ENCODE results near the gene BAK1. TPM values are rescaled to one million over a fixed set of nuclear protein-coding genes. Genes with fewer than 3 reads are reported as not detected.

The BAK1 gene
- total and polyA plus RNA-seq, 2 of the 13 experiments (the other 11 are each of a cell fraction or from before 2014, with no cell fraction given): 15.0 to 23.8 TPM

- TF ChIP-seq ZNF343 (CRISPR knock-in tag; IDR thresholded peaks at IDR 0.05): no peak
- TF ChIP-seq ELF4 (CRISPR knock-in tag; IDR thresholded peaks at IDR 0.05; ENCODE audit: borderline replicate concordance): no peak
- TF ChIP-seq, protein P1, sequence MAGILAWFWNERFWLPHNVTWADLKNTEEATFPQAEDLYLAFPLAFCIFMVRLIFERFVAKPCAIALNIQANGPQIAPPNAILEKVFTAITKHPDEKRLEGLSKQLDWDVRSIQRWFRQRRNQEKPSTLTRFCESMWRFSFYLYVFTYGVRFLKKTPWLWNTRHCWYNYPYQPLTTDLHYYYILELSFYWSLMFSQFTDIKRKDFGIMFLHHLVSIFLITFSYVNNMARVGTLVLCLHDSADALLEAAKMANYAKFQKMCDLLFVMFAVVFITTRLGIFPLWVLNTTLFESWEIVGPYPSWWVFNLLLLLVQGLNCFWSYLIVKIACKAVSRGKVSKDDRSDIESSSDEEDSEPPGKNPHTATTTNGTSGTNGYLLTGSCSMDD (CRISPR knock-in tag; IDR thresholded peaks at IDR 0.05): 0 out of 2 replicates have a peak, but pooled peaks have one; percentile 81
- peak; percentile 81 for TF ChIP-seq TGIF2 (CRISPR knock-in tag; IDR thresholded peaks at IDR 0.05)
- TF ChIP-seq ZFAT (CRISPR knock-in tag; conservative IDR thresholded peaks at IDR 0.05): no peak
- no peak for TF ChIP-seq FOXP1 (IDR thresholded peaks at IDR 0.05)
- no peak for TF ChIP-seq FOXP1 (CRISPR knock-in tag; IDR thresholded peaks at IDR 0.05)
- TF ChIP-seq JDP2 (CRISPR knock-in tag; IDR thresholded peaks at IDR 0.05; ENCODE audit: borderline replicate concordance): no peak
- TF ChIP-seq ZSCAN20 (CRISPR knock-in tag; IDR thresholded peaks at IDR 0.05; ENCODE audit: borderline replicate concordance): no peak
- TF ChIP-seq ZNF30 (CRISPR knock-in tag; IDR thresholded peaks at IDR 0.05): no peak
- peak; percentile 65; the same call in 1 of the 2 replicates for TF ChIP-seq ZKSCAN5 (CRISPR knock-in tag; IDR thresholded peaks at IDR 0.05)
- TF ChIP-seq GTF3A (CRISPR knock-in tag; conservative IDR thresholded peaks at IDR 0.05): no peak
- TF ChIP-seq THAP11 (CRISPR knock-in tag; IDR thresholded peaks at IDR 0.05): peak; percentile 71
- no peak for TF ChIP-seq DZIP1 (CRISPR knock-in tag; IDR thresholded peaks at IDR 0.05)
- TF ChIP-seq NR1H2 (CRISPR knock-in tag; IDR thresholded peaks at IDR 0.05; ENCODE audit: borderline replicate concordance, low read depth): no peak
- TF ChIP-seq NFKB2 (CRISPR knock-in tag; IDR thresholded peaks at IDR 0.05; ENCODE audit: borderline replicate concordance): peak; percentile 82; the same call in 1 of the 2 replicates
- TF ChIP-seq ZNF329 (CRISPR knock-in tag; IDR thresholded peaks at IDR 0.05; ENCODE audit: low read depth): no peak
- TF ChIP-seq SMAD3 (CRISPR knock-in tag; IDR thresholded peaks at IDR 0.05): no peak; the same call in 1 of the 2 replicates
- TF ChIP-seq, protein P2, sequence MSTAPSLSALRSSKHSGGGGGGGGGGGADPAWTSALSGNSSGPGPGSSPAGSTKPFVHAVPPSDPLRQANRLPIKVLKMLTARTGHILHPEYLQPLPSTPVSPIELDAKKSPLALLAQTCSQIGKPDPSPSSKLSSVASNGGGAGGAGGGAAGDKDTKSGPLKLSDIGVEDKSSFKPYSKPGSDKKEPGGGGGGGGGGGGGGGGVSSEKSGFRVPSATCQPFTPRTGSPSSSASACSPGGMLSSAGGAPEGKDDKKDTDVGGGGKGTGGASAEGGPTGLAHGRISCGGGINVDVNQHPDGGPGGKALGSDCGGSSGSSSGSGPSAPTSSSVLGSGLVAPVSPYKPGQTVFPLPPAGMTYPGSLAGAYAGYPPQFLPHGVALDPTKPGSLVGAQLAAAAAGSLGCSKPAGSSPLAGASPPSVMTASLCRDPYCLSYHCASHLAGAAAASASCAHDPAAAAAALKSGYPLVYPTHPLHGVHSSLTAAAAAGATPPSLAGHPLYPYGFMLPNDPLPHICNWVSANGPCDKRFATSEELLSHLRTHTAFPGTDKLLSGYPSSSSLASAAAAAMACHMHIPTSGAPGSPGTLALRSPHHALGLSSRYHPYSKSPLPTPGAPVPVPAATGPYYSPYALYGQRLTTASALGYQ (CRISPR knock-in tag; IDR thresholded peaks at IDR 0.05): no peak
- TF ChIP-seq ZNF180 (CRISPR knock-in tag; IDR thresholded peaks at IDR 0.05; ENCODE audit: borderline replicate concordance, low read depth): no peak
- peak; percentile 58; the same call in 1 of the 2 replicates for TF ChIP-seq MTF2 (CRISPR knock-in tag; IDR thresholded peaks at IDR 0.05; ENCODE audit: borderline replicate concordance)
- TF ChIP-seq, protein P3, sequence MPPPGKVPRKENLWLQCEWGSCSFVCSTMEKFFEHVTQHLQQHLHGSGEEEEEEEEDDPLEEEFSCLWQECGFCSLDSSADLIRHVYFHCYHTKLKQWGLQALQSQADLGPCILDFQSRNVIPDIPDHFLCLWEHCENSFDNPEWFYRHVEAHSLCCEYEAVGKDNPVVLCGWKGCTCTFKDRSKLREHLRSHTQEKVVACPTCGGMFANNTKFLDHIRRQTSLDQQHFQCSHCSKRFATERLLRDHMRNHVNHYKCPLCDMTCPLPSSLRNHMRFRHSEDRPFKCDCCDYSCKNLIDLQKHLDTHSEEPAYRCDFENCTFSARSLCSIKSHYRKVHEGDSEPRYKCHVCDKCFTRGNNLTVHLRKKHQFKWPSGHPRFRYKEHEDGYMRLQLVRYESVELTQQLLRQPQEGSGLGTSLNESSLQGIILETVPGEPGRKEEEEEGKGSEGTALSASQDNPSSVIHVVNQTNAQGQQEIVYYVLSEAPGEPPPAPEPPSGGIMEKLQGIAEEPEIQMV (CRISPR knock-in tag; IDR thresholded peaks at IDR 0.05; ENCODE audit: low read depth): peak; percentile 23; the same call in 1 of the 2 replicates
Measured at GRCh38 chr6:33570806-33571636, 9.1 kb downstream of the BAK1 start (continued).

All from HepG2 (cell line).